Measurements from ENCODE around the gene ZNF311. TPM values are rescaled to one million over a fixed set of nuclear protein-coding genes. Genes with fewer than 3 reads are reported as not detected.

ZNF311 gene
- total and polyA plus RNA-seq, 9 of the 15 experiments (the other 6 are each of a cell fraction or from before 2014, with no cell fraction given) = 5.1 to 10.0 (median 7.5) TPM

- TF ChIP-seq GTF3C2 (IDR thresholded peaks at IDR 0.05; ENCODE audit: borderline replicate concordance, extremely low read depth, insufficient read length) (peak; percentile 97), NR2C2 (CRISPR knock-in tag; IDR thresholded peaks at IDR 0.05) (no peak), NR2C2 (tag; IDR thresholded peaks at IDR 0.05) (peak; percentile 14; the same call in 1 of the 2 replicates), JUND (IDR thresholded peaks at IDR 0.05; ENCODE audit: borderline replicate concordance, low read depth, low read length) (peak; percentile 15; the same call in 1 of the 2 replicates), JUND (tag; IDR thresholded peaks at IDR 0.05; ENCODE audit: borderline replicate concordance, low read depth, low read length) (no peak), ELF1 (tag; IDR thresholded peaks at IDR 0.05) (0 out of 2 replicates have a peak, but pooled peaks have one; percentile 56), HIVEP1 (CRISPR knock-in tag; IDR thresholded peaks at IDR 0.05) (no peak), BCOR (IDR thresholded peaks at IDR 0.05) (peak; percentile 78), GTF2E2 (tag; IDR thresholded peaks at IDR 0.05) (peak; percentile 53)
These were observed 23.7 kb downstream of the ZNF311 start (continued) for GRCh38 chr6:28981431-28981832.
